HG03139 (cell line): ENCODE measurements around the gene ZNF133.
"Not testable (repeated sequence)": the region's sequence is repeated elsewhere in the genome, so short reads cannot be mapped to it uniquely, and the experiment has no call there.

Source experiments
- ATAC-seq: cut with Tn5 transposase; IDR thresholded peaks from one replicate; pipeline ENCODE4 v1.9.1; 2021; ENCODE audit not compliant: unreplicated experiment

The ZNF133 gene

GRCh38 chr20:18287915-18288748 is at the start of gene ZNF133:
TSS of gene ZNF133 (plus strand) at chr20:18288527. CDS start at chr20:18305687, 17,160 bp downstream.
- peak; percentile 94 for ATAC-seq

DNA sequence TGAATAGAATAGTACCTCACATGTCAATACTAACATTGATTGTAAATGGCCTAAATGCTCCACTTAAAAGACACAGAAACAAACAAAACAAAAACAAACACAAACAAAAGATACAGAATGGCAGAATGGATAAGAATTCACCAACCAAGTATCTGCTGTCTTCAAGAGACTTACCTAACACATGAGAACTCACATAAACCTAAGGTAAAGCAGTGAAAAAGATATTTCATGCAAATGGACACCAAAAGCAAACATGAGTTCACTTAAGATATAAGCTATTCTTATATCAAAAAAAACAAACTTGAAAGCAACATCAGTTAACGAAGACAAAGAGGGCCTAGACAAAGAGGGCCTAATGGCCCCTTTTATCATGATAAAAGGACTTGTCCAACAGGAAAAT is 47.3 kb upstream of the ZNF133 start:
- ATAC-seq, result no peak

- no peak for ATAC-seq
Observed at GRCh38 chr20:18243802-18244201, 44.5 kb upstream of the ZNF133 start.

DNA sequence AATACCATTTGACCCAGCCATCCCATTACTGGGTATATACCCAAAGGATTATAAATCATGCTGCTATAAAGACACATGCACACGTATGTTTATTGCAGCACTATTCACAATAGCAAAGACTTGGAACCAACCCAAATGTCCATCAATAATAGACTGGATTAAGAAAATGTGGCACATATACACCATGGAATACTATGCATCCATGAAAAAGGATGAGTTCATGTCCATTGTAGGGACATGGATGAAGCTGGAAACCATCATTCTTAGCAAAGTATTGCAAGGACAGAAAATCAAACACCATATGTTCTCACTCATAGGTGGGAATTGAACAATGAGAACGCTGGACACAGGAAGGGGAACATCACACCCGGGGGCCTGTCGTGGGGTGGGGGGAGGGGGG is 39.8 kb upstream of the ZNF133 start:
- not testable (repeated sequence) for ATAC-seq

DNA sequence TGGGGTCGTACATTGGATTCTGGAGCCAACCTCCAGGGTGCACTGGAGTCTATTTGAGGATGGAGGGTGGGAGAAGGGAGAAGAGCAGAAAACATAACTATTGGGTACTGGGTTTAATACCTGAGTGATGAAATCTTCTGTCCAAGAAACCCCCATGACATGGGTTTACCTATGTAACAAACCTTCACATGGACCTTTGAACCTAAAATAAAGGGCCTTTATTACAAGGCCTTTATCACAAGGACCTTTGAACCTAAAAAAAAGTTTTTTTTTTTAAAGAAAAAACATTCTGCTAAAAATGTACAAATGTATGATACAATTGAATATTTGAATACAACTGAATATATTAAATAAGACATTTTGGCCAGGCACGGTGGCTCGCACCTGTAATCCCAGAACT is 38.1 kb upstream of the ZNF133 start:
- ATAC-seq, result no peak

DNA sequence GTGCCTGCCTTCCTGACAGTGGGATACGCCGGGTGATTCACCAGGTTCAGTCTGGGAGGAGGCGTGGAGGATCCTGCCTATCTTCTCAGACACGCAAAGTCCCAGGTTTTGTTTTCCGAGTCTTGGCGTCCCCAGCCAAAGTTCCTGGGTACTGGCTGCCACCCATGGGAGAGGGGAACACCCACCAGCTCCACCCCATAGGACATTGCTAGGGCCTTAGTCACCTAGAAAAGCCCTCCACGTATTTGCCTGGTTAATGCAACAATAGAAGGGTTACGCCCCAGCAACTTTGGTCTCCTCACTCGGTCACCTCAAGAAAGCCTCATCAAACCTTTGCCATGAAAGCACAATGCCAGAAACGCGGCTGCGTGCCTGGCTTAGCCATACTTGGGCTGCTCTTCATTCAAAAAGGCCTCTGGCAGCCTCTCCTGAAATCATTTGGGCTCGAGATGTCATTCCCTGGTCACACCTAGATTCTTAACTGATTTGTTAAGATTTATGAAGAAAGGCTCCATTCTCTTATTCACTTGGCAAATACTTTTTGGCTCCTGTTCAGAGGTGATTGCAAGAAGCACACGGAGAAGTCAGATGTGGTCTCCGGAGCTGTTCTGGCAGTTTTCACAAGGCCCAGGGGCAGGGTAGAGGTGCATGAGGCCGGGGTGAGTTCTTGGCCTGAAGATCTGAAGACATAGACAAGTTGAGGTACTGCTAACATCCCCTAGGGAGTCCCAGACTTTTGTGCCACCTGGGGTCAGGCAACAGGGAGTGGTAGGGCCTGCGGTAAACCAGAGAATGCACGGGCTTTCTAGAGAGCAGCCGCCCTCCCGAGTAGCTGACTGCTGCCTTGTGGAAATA is 35.5 kb upstream of the ZNF133 start:
- no peak for ATAC-seq

DNA sequence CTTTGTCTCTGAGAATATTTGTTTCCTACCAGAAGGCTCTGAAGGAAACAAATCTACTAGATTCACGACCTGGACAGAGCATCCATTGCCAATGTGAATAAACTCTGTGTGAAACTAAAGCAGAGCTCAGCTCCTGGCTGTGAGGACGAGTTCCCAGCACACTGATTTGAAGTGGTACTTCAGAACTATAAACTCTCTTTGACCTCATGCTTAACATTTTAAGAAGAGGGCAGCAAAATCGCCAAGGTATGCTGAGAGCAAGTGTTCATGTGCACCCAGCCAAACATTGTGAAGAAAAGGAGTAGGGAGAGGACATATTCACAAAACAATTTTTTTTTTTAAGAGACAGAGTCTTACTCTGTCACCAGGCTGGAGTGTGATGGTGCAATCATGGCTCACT is 33.7 kb upstream of the ZNF133 start:
- ATAC-seq, result no peak

- no peak for ATAC-seq
Observed at GRCh38 chr20:18255526-18255925, 32.8 kb upstream of the ZNF133 start.

DNA sequence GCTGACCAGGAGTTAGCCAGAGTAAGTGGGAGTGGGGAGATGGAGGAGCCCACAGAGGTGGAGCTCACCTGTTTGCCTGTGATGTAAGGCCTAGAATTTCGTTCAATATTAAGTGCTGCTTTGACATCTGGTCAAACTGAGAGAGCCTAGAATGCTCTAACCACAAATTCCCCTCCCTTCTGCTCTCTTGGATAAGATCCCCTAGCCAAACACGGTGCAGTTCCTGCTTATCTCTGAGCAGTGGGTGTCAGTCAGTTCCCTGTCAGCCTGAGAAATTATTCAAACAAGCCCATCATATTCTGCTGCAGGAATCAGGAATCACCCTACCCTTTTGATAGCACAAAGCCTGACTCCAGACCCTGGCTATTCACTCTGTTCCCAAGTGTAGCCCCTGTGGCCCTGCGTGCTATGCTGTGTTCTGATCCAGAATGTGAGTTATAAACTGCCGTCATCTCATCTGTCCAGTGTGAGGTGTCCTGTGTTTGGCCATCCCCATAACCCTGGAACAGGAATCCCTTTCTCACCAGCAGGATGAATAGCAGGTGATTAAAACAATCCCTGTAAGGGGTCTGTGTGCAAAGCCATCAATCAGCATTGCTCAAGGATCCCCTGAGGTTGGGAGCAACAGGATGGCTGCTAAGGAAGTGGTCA is 31.8 kb upstream of the ZNF133 start:
- no peak for ATAC-seq

DNA sequence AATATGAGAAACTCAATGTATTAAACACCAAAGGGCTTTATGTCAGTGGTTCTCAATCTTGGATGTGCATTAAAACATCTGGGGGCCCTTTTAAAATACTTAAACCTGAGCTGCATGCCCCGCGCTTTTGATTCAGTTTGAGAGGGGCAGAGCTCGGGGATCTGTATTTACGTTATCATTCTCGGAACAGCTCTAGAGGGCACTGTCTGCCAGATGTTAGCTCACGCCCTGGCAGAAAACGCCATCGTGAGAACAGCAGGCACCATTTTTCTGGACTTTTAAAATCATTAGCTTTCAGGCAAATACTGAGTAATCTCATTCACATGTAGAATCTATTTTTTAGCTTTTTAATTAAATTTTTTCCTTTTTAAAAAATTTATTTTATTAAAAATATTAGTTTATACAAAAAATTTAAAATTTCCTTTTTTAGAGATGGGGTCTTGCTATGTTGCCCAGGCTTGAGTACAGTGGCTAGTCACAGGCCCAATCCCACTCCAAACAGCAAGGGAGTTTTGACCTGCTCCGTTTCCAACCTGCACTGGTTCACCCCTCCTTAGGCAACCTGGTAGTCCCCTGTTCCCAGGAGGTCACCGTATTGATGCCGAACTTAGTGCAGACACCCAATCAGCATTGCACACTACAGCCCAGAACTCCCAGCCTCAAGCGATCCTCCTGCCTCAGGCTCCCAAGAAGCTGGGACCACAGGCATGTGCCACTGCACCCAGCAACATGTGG is 30.0 kb upstream of the ZNF133 start:
- ATAC-seq, result no peak

DNA sequence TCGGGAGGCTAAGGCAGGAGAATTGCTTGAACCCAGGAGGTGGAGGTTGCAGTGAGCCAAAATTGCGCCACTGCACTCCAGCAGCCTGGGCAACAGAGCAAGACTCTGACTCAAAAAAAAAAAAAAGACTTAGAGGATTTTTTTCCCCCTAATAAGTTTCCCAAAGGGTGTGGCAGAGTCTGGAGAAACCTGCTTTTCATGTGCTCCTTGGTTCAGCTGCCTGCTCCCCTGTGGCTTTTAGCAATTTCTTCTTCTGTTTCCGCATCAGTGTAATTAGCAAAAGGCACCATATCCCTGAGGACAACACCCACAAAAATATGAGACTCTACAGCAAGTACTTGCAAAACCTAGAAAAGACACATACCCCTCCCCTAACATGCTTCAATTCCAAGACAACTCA is 28.6 kb upstream of the ZNF133 start:
- ATAC-seq, result no peak

- ATAC-seq, result no peak
Observed at GRCh38 chr20:18263723-18264122, 24.6 kb upstream of the ZNF133 start.

GRCh38 chr20:18265441-18265840 is 22.9 kb upstream of the ZNF133 start:
- no peak for ATAC-seq

DNA sequence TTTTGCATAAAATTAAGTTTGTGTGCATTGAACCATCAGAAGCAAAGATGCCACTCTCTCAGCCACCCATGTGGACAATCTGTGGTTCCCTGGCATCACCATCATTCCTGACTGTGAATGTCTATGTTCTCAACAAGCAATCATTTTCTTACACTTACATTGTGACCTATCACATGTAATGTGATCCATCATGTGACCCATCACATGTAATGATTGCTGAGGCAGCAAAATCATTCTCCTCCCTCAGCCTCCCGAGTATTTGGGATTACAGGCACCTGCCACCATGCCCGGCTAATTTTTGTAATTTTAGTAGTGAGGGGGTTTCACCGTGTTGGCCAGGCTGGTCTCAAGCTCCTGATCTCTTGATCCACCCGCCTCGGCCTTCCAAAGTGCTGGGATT is 22.0 kb upstream of the ZNF133 start:
- ATAC-seq, result no peak

DNA sequence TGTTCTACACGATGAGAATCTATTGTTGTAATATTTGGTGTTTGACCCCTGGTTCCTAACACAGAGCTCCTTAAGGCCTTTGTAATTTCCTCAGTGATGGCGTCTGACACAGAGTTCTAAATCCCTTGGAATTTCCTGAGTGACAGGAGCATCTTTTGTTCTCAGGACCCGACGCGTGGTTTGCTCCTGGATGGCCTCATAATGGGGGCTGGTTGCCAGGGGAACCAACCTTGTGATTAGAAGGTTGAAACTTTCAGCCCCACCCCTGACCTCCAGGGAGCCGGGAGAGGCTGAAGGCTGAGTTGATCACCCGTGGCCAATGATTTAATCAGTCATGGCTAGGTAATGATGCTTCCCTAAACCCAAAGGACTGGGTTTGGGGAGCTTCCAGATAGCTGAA is 20.5 kb upstream of the ZNF133 start:
- no peak for ATAC-seq

DNA sequence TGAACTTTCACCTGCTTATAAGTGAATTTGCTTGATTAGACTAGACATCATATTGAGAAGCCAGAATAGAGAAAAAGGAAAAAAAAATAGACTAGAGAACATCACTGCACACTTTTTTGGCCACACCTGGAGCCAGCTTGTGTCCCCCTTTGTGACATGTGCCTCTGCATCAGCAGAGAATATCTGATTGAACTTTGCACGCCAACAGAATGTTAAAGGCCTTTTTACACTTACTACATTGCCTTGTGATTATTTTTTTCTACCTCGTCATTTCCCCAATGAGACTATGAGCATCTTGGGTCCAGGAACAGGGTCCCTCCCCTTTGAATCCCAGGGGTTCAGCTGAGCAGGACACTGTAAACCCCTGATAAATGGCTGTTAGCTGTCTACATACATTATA is 17.2 kb upstream of the ZNF133 start:
- no peak for ATAC-seq

DNA sequence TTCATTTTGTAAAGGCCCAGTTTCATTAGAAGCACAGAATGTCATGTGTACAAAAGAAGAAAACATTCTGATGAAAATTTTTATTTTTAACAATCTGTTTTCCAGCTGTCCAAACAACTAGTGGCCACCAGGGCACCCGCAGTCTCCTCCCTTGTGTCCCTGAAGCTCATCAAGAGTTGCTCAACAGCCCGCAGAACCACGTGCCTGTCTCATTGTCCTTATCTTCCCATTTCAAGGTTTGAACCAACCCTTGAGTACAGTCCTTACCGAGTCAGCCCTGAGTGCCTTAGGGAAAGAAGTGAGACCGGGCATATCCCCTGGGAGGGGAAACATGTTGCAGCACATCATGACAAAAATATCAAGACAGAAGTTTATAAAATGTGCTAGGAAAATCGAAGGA is 15.9 kb upstream of the ZNF133 start:
- no peak for ATAC-seq

DNA sequence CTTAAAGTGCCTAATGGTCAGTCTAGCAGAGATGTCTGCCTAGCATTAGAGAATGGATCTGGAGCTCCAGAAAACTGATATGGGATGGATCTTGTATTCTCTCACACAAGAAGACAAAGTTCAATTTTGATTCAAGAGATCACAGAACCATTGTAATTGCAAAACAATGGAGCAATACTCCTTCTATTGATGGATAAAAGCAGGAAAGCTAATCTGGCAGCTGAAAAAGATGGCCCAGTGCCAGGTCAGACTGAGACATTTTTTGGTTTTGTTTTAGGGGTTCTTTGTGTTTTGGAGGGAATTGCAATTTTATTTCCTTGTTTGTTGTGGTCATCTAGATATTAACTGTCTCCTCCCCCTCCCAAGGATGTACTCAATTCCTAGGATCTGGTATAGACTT is 14.6 kb upstream of the ZNF133 start:
- no peak for ATAC-seq

- not testable (repeated sequence) for ATAC-seq
Observed at GRCh38 chr20:18275960-18276359, 12.4 kb upstream of the ZNF133 start.

DNA sequence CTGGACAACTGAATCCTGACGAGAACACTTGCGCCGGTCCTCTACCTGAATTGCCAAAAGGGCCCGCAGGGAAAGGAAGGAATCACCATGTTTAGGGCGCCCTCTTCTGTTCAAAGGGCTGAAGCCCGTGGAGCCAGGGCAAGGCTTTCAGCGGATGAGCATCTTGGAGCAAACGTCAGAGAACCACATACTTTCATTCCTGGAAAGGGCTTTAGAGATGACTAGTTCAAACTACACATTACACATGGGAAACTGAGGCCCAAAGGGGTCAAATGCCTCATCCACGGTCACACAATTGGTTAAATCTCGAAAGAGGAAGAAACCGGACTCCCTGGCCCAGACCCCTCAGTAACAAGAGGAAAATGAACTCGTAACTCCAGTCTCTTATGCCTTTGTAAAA is 11.5 kb upstream of the ZNF133 start:
- no peak for ATAC-seq

DNA sequence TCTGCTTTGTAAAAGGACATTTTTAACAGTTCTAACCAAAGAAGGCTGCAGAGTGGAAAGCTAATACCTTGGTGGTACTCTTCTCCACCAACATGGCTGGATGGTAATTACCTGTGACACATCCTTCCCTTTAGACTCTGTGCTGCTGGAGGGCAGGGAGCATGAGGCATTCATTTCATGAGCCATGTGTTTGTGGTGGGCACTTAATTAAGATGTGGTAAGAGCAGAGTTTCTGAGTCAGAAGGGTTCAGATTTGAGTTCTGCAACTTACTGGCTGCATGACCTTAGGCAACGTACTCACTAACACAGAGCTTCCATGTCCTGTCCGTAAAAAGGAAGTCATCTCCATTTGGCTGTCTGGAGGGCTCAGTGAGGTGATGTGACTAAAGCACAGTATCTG is 9.1 kb upstream of the ZNF133 start:
- ATAC-seq, result no peak
